ENCODE measurements around the gene ZP1. TPM values are rescaled to one million over a fixed set of nuclear protein-coding genes. Genes with fewer than 3 reads are reported as not detected.

ZP1 gene
- total and polyA plus RNA-seq, 2 of the 13 experiments (the other 11 are each of a cell fraction or from before 2014, with no cell fraction given) = 0.16 TPM; not detected in 1

GRCh38 chr11:60841797-60842667, 25.3 kb upstream of the ZP1 start, which contains the start of gene CCDC86 (continued):
- TF ChIP-seq E2F2 (CRISPR knock-in tag; IDR thresholded peaks at IDR 0.05; ENCODE audit: borderline replicate concordance) (no peak), ZNF33A (CRISPR knock-in tag; IDR thresholded peaks at IDR 0.05; ENCODE audit: borderline replicate concordance) (0 out of 2 replicates have a peak, but pooled peaks have one; percentile 37), ZNF335 (CRISPR knock-in tag; IDR thresholded peaks at IDR 0.05) (0 out of 2 replicates have a peak, but pooled peaks have one; percentile 63), HNRNPL (IDR thresholded peaks at IDR 0.05; ENCODE audit: low read depth, low read length) (no peak), NCOA2 (CRISPR knock-in tag; IDR thresholded peaks at IDR 0.05) (no peak), MED13 (CRISPR knock-in tag; IDR thresholded peaks at IDR 0.05) (peak; percentile 67; the same call in 1 of the 2 replicates), ZNF629 (CRISPR knock-in tag; conservative IDR thresholded peaks at IDR 0.05) (0 out of 2 replicates have a peak, but pooled peaks have one; percentile 13), IRX3 (CRISPR knock-in tag; IDR thresholded peaks at IDR 0.05; ENCODE audit: borderline replicate concordance, low read depth) (peak; percentile 38; the same call in 1 of the 2 replicates), SRY (CRISPR knock-in tag; IDR thresholded peaks at IDR 0.05) (peak; percentile 83; the same call in 1 of the 2 replicates), SP2 (CRISPR knock-in tag; IDR thresholded peaks at IDR 0.05) (peak; percentile 64), ZC3H13 (CRISPR knock-in tag; IDR thresholded peaks at IDR 0.05) (0 out of 2 replicates have a peak, but pooled peaks have one; percentile 24), ZNF777 (CRISPR knock-in tag; IDR thresholded peaks at IDR 0.05) (no peak), ZFP36 (IDR thresholded peaks at IDR 0.05; ENCODE audit: borderline replicate concordance, low read depth, low read length, partially characterized antibody) (no peak), DMTF1 (CRISPR knock-in tag; IDR thresholded peaks at IDR 0.05) (no peak)
- TF ChIP-seq, protein P1, sequence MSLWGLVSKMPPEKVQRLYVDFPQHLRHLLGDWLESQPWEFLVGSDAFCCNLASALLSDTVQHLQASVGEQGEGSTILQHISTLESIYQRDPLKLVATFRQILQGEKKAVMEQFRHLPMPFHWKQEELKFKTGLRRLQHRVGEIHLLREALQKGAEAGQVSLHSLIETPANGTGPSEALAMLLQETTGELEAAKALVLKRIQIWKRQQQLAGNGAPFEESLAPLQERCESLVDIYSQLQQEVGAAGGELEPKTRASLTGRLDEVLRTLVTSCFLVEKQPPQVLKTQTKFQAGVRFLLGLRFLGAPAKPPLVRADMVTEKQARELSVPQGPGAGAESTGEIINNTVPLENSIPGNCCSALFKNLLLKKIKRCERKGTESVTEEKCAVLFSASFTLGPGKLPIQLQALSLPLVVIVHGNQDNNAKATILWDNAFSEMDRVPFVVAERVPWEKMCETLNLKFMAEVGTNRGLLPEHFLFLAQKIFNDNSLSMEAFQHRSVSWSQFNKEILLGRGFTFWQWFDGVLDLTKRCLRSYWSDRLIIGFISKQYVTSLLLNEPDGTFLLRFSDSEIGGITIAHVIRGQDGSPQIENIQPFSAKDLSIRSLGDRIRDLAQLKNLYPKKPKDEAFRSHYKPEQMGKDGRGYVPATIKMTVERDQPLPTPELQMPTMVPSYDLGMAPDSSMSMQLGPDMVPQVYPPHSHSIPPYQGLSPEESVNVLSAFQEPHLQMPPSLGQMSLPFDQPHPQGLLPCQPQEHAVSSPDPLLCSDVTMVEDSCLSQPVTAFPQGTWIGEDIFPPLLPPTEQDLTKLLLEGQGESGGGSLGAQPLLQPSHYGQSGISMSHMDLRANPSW (CRISPR knock-in tag; IDR thresholded peaks at IDR 0.05; ENCODE audit: borderline replicate concordance) = no peak
- TF ChIP-seq, protein P2, sequence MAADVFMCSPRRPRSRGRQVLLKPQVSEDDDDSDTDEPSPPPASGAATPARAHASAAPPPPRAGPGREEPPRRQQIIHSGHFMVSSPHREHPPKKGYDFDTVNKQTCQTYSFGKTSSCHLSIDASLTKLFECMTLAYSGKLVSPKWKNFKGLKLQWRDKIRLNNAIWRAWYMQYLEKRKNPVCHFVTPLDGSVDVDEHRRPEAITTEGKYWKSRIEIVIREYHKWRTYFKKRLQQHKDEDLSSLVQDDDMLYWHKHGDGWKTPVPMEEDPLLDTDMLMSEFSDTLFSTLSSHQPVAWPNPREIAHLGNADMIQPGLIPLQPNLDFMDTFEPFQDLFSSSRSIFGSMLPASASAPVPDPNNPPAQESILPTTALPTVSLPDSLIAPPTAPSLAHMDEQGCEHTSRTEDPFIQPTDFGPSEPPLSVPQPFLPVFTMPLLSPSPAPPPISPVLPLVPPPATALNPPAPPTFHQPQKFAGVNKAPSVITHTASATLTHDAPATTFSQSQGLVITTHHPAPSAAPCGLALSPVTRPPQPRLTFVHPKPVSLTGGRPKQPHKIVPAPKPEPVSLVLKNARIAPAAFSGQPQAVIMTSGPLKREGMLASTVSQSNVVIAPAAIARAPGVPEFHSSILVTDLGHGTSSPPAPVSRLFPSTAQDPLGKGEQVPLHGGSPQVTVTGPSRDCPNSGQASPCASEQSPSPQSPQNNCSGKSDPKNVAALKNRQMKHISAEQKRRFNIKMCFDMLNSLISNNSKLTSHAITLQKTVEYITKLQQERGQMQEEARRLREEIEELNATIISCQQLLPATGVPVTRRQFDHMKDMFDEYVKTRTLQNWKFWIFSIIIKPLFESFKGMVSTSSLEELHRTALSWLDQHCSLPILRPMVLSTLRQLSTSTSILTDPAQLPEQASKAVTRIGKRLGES (CRISPR knock-in tag; IDR thresholded peaks at IDR 0.05; ENCODE audit: borderline replicate concordance) = peak; percentile 26; the same call in 1 of the 2 replicates
- TF ChIP-seq, protein P3, sequence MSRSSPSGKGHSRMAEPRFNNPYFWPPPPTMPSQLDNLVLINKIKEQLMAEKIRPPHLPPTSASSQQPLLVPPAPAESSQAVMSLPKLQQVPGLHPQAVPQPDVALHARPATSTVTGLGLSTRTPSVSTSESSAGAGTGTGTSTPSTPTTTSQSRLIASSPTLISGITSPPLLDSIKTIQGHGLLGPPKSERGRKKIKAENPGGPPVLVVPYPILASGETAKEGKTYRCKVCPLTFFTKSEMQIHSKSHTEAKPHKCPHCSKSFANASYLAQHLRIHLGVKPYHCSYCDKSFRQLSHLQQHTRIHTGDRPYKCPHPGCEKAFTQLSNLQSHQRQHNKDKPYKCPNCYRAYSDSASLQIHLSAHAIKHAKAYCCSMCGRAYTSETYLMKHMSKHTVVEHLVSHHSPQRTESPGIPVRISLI (CRISPR knock-in tag; IDR thresholded peaks at IDR 0.05; ENCODE audit: borderline replicate concordance) = no peak
